Muscle of back (tissue), 11 donors: Measurements from ENCODE around the gene GMEB2. TPM values are rescaled to one million over a fixed set of nuclear protein-coding genes. Genes with fewer than 3 reads are reported as not detected.
A peak's percentile ranks its signal among the peaks of the same experiment; 100 is the strongest.

Experiments used
- DNase-seq, 3 donors: peaks; one replicate each; pipeline versions ENCODE4 v3.0.0 to v3.0.0-alpha.2; 2013
- polyA plus RNA-seq, 10 donors: library from polyadenylated mRNA; unstranded; fragments of 120-200 nt; gene quantifications; one replicate each; pipeline ENCODE4 v1.2.1, GENCODE V29; 2013; ENCODE audit not compliant: insufficient read length in 10 of 10

Gene GMEB2
- polyA plus RNA-seq, 10 donors, result 5.3 to 9.3 (median 7.3) TPM

DNA sequence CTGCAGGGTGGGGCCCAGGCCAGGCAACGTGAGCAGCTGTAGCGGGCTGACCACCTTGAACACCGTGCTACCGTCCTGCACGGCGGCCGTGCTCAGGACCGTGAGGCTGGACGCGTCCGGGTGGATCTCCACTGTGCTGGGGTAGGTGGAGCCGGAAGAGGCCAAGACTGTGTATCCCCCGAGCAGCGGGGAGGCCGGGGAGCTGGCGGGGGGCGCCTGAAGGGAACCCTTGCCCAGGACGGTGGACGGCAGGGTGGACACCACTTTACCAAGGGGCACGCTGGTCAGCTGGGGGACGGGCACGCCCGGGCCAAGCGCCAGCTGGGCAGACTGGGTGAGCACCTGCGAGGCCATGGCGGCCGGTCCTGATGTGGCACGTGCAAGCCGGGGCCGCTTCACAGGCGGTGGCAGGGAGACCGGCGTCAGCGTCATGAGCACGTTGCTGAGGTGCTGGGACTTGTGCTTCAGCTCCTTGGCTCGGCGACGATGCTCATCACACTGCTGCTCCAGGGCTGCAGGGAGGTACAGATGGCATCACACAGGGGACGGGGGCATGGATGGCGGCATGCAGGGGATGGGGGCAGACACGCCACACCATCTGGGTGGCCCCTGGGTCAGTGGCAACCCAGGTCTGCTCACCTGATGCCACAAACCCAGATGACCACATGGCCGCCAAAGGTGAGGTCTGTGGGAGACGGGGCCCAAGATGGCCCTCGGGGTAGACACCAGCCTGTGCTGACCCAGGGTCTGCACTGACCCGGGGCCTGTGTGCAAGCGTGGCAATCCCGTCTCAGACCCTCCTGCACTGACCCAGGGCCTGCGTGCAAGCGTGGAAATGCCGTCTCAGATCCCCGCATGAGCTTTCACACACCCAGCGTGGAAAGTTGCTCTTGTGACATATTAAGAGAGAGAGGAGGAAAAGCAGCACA, 36.4 kb downstream of the GMEB2 start:
- DNase-seq, result no peak

DNA sequence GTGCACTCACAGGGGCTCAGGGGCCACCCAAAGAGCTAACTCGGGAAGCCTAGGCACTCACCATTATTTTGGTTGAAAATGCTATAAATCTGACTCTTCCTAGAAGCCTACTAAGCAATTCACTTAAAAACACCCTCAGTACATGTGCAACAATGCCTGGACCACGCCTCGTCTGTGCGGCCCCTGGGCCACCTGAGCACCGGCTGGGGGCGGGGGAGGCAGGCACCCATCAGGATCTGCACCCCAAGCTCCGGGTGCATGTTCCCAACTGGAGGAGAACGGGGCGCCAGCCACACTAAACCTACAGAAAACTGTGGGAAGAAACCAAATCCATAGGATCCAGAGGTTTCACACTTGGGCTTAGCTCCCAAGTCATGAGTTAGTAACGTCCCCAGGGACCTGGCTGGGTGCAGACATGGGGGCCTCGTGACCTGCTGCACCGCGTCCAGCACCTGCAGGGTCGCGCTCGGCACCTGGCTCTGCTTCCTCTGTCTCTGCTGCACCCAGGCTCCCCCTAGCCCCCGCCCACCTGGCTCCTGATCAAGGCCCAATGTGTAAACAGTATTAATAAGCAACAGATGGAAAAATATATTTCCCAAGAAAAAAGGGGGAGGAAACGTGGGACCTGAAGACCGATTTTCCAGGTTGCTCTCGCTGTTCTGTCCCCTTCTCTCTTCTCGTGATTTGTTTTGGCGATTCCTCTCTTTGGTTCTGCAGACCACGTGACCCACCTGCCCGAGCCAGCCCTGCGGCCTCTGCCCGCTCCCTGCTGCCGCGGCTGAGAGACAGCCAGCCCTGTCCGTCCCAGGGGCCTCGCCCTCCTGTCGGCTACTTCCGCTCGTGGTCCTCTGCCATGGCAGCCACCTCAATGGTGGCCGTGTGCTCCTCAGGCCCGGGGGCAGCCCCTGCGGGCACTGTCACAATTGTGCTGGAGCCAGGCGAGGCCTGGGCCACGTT, 37.4 kb downstream of the GMEB2 start:
- peak in 1 of 3 donors; percentile 39 for DNase-seq

DNA sequence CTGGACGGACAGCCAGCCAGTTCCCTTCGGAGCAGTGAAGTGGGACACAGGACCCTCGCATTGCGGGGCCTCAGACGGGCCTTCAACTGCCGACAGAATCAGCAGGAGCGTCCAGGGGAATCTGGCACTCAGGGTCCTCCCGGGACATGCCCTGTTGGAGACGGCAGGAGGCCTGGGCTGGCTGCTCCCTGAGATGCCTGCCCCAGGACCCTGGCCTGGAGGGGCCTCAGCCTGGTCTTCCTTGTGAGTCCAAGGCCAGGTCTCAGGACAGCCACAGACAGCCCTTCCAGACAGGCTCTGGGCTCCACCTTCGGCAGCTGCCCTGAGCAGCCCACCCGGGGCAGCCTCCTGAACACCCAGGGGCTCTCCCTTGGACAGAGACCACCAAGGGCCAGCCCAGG, 38.3 kb downstream of the GMEB2 start:
- no peak for DNase-seq

DNA sequence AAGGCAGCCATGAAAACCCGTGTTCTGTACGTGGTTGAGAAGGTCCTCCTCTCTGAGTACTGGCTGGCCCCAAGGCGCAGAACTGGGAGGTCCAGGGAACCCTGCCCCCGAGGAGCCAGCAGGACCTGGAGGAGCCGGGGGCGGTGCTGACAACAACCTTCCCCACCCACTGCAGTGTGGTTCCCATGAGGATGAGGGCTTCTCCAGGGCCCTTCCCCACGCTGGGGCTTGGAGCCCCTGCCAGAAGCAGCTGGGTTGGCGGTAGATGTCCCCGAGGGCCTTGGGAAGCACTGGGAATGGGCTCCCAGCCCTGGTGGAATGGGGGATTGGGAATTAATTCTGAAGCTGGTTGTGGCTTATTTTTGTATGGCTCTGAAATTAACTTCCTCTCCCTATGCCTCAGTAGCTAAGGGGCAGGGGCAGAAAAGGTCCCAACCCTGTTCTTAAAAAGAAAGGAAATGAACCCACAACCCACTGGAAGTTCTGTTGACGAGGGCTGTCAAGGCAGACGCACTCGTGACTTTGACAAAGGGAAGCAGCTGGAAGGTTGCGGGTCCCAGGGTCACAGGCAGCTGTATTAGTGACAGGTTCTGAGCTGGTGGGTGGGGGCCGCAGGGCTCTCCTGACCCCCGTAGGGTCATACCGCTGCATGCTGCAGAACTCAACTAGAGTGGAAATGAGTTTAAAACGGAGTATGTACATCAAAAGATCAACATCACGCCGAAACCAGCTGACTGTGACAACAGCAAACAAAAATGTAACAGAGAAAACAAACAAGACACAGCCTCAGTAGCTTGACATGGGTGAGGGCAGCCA, 38.9 kb downstream of the GMEB2 start:
- peak in 1 of 3 donors; percentile 39 for DNase-seq

DNA sequence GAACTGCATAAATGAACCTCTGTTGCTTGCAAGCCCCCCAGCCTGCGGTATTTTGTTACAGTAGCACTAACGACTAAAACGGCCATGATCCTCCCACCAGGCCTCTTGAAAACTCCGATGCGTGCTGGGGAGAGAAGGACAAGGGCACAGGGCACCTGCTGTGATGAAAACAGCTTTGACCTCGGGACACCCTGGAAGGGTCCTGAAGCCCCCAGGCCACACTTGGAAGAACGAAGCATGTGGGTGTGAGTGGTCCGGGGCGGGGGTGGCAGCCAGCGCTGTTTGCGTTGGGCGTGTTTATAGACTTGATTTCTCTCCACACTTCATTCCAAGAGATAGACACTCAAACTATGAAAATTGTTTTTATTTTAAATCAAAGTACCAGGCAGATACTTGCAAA, 39.6 kb downstream of the GMEB2 start:
- no peak for DNase-seq

DNA sequence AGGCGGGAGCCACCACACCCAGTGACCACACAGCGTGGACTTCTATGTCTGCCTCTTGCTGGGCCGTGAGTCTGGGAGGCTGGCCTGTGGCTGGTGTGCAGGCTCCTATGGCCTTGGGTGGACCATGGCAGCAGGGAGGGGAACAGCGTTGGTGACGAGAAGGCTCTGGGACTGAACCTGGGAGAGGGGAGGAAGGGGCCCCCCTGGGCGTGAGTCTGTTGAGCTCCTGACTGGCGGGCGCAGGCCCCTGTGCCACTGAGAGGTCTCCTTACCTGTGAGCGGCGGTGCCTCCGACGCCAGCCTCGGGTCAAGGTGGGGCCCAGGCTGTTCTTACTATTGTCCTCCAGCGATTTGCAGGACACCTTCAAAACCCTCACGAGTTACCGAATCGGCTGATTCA, 40.1 kb downstream of the GMEB2 start:
- DNase-seq, result no peak

DNA sequence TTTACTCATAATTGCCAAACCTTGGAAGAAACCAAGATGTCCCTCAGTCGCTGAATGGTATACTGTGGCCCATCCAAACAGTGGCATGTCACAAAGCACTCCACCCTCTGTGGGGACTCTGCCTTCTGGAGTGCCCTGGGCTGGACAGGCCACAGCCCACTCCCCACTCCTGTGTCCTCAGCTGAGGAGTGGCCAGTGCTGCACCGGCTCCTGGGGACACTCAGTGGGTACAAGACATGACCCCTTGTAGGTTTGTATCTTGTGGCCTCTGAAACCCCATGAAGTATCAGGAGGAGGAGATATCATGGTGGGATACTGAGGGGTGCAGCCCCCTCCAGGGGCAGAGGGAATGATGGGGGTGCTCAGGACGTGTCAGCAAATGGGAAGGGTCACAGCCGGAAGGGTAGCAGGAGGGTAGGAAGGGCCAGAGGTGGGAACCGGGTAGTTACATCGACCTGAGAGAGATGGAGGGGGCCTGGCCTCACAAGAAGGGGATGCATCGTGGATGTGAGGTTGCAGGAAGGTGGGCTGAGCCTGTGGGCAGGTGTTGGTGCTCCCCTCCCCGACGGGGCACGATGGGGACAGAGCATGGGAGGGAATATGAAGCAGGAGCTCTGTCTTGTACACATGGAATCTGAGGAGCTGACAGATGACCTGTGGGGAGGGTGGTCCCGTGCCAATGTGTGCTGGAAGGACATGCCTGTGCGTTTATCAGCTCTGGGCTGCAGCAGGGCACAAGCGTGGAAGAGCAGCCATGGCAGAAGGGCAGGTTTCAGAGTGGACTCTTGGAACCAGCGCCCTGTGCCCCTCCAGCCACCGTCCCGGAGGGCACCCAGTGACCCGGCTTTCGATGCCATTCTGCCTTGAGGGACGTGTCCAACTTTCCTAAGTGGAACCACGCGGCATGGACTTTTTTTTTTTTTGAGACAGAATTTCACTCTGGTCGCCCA, 41.0 kb downstream of the GMEB2 start:
- DNase-seq, result no peak

DNA sequence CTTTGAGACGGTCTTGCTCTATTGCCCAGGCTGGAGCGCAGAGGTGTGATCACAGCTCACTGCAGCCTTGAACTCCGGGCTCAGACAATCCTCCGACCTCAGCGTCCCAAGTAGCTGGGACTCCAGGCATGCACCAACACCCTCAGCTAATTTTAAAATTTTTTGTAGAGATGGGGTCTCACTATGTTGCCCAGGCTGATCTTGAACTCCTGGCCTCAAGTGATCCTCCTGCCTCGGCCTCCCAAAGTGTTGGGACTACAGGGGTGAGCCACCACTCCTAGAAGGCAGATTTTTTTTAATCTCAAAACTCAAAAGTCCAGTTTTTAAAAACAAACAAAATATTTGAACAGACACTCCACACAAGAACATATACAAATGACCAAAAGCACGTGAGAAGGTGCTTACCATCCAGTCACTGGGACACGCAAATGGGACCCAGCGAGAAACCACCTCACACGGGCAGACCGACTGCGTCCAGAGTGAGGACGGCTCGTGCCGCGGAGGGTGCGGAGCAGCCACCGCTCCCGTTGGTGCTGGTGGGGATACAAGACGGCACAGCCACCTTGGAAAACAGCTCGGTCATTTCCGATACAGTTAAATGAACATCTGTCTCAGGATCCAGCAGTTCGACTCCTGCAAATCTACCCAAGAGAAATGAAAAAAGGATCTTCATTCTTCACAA, 44.4 kb downstream of the GMEB2 start:
- no peak for DNase-seq

DNA sequence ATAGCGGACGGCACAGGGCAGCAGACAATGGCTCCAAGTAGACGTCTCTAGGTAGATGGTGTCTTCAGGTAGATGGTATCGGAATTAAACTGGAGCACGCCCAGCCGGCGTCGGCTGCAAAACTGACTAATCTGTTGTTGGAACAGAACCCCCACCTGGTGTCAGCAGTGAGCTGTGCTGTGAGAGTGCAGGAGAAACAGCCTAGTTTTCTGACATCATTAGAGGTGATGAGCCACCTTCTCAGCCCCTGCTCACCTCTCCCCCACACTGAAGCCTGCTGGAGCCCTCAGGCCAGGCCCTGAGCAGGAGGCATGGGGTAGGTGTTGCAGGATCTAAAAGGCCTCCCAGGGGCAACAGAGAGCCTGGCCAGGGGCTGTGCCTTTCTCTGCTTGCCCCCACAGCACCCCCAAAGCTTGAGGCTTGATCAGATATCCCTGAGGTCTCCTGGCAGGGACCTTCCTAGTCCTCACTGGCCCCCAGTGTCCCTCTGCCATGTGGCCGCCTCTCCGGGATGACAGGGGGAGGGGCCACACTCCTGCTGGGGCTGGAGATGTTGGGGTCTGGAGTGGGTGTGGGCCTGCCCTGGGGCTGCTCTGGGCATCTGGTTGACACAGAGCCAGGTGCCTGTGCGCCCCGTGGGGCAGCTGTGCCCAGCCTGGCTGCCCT, 46.0 kb downstream of the GMEB2 start:
- DNase-seq, result no peak

DNA sequence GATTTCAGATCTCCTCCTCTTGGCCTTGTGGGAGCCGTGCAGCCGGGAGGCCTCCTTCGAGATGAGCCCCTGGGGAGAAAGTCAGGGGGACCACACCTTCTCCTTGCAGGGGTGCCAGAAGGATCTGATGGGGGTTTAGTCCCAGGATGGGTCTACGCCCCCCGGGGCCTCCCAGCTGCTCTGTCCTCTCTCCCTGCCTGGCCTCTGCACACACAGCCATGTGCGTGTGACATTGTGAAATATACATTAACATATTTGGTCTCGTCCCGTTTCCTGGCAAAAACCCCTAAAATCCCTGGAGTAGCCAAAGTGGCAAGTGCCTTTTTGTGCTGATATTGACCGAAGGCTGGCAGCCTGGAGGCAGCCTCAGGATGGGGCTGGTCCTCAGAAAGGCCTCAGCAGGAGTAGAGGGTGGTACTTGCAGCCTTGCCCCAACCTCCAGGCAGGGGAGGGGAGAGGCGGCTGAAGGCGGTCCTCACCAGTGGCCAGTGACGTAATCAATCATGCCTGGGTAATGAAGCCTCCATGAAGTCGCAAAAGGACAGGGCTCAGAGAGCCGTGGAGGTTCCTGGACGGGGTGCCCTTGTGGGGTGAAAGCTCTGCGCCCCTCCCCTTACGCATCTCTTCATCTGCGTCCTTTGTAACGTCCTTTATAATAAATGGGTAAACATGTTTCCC, 47.7 kb downstream of the GMEB2 start:
- no peak for DNase-seq

DNA sequence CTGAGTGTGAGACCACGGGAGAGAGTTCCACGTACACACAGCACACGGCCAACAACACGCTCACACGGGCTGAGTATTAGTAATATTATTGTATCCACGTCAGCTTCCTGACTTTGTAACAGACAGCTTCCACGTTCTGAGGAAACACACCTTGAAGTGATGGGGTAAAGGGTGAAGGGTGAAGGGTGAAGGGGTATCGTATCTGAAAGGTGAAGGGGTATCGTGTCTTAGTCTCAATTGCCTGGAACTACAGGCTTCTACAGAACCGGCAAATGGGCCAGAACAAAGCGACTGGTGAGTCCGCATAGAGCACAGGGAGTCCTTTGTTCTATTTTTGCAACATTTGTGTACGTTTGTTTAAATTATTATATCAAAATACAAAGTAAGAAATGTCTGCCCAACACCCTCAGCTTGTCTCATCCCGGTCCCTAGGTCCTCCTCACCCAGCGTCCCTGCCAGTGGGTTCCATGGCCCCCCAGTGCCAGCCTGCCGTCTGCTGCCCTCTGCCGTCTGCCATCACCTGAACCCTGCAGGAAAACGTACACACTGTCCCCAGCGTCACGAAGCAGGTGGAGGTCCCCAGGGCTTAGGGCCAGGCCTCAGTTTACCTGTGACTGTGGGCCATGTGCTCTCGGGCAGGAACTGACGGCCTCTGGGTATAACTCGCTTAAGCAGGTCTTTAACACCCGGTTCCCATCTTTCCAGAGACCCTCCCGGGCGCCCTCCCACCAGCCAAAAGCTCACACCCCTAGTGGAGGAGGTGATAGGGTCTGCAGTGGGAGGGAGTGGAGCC, 48.5 kb downstream of the GMEB2 start:
- DNase-seq, result no peak

DNA sequence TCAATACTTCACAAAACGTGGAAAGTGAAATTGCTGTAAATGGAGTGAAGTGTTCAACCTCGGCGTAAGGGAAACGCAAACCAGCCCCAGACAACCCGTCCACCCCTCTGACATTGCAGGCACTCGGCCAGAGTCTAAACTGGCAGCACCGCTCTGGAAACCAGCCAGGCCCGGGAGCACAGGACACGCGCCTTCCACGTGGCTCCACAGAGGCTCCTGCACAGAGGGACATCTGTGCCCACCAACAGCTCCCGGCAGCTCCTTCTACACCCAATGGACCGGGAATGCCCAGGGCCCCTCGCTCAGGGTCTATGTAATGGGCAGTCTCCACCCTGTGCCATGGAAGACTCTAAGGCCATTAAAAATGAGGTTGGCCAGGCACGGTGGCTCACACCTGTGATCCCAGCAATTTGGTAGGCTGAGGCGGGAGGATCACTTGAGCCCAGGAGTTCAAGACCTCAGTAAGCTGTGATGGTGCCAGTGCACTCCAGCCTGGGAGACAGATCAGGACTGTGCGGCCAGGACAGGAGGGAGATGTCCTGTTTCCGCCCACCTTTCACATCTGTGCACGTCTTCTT, 49.5 kb downstream of the GMEB2 start:
- DNase-seq, result no peak

DNA sequence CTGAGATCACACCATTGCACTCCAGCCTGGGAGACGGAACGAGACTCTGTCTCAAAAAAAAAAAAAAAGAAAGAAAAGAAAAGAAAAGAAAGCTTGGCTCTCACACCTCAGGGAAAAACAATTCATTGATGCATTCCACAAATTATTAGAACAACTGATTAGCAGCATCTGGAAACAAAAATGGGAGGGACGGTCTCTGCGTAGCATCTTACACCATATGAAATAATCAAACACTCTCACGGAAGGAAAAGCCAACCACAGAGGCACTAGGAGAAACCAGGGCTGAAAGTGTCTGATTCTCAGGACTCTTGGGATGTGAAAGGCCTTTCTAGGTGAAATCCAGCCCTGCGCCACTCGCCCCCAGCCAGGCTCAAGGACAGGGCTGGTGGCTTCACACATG, 50.6 kb downstream of the GMEB2 start:
- DNase-seq, result no peak

DNA sequence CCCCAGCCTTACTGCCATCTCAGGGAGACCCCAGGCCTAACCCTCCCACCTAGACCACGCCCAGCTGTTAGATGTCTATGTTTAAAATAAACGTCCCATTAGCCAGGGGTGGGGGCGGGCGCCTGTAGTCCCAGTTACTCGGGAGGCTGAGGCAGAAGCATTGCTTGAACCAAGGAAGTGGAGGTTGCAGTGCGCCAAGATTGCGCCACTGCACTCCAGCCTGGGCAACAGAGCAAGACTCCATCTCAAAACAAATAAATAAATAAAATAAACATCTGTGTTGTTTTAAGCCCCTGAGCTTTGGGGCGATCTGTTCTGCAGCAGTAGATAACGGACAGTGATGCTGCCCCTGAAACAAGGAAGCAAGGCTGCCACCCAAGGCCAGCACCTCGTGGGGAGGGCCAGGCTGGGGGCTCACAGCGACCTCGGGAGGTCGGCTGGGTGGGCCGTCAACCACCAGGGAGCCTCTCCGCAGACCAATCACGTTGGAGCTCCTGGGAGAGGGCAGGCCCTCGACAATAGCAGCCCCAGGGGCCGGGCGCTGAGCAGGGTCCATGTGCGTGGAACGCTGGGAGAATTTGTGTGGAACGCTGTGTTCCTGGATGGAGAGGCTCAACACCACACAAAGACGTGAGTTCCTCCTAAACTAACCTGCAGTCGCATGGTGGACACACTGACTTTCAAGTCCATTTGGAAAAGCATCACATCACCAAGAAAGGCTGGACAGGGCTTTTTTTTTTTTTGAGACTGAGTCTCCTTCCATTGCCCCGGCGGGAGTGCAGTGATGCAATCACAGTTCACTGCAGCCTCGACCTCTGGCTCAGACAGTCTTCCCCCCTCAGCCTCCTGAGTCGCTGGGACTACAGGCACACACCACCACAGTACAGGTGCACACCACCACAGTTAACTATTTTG, 51.8 kb downstream of the GMEB2 start:
- no peak for DNase-seq

DNA sequence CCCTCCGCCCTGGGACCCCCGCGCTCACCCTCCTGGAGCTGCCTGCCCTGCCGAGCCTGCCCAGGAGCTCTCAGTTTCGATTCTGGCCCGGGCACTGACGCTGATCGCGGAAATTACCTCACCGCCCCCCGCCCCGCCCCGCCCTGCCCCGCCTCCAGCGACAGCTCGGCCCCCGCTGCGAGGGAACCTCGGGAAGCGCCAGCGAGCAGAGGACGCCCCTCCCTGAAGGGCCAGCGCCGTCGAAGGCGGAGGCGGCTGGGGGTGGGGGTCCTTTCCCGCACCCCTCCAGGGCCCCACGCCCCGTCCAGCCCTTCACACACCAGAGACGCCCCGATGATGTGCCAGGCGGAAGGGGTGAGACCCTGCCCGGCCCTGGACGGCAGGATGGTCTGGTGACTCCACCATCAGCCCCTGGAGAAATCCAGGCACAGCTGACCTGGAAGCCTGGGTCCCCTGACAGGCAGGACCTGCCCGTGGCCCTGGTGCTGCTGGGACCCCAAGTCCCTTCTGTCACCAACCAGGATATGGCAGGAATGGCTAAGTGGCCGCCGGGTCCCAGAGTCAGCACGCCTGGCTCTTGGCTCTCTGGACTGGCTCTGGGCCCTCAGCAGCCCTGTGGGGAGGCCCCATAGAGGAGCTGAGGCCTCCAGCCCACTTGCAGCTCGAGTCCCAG, 52.6 kb downstream of the GMEB2 start, which contains the start of gene HELZ2:
Gene HELZ2, minus strand, starts transcription at position 84 of the 673 bp plus-strand sequence. CDS start 1,854 bp downstream, outside the sequence.
- DNase-seq, result peak in 2 of 3 donors; percentile 71 to 82
